ENCODE results near the gene ADCY7.

ADCY7 gene

DNA sequence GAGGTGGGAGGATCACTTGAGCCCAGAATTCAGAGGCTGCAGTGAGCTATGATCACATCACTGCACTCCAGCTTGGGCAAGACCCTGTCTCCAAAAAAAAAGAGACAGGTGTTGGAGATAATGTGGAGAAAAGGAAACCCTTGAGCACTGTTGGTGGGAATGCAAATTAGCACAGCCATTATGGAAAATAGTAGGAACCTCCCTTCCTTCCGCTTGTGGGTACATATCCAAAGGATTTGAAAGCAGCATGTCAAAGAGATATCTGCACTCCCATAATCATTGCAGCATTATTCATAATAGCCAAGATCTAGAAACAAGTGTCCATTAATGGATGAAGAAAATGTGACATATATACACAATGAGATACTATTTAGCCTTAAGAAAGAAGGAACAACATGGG lies 9.7 kb upstream of the ADCY7 start:
- H3K4me3 ChIP-seq (ENCODE audit: low read depth, low read length), result no peak overlapping the region
- TF ChIP-seq, protein P1, sequence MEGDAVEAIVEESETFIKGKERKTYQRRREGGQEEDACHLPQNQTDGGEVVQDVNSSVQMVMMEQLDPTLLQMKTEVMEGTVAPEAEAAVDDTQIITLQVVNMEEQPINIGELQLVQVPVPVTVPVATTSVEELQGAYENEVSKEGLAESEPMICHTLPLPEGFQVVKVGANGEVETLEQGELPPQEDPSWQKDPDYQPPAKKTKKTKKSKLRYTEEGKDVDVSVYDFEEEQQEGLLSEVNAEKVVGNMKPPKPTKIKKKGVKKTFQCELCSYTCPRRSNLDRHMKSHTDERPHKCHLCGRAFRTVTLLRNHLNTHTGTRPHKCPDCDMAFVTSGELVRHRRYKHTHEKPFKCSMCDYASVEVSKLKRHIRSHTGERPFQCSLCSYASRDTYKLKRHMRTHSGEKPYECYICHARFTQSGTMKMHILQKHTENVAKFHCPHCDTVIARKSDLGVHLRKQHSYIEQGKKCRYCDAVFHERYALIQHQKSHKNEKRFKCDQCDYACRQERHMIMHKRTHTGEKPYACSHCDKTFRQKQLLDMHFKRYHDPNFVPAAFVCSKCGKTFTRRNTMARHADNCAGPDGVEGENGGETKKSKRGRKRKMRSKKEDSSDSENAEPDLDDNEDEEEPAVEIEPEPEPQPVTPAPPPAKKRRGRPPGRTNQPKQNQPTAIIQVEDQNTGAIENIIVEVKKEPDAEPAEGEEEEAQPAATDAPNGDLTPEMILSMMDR (IDR thresholded peaks at IDR 0.05; ENCODE audit: borderline replicate concordance, insufficient read depth, low read depth, low read length), result no peak

DNA sequence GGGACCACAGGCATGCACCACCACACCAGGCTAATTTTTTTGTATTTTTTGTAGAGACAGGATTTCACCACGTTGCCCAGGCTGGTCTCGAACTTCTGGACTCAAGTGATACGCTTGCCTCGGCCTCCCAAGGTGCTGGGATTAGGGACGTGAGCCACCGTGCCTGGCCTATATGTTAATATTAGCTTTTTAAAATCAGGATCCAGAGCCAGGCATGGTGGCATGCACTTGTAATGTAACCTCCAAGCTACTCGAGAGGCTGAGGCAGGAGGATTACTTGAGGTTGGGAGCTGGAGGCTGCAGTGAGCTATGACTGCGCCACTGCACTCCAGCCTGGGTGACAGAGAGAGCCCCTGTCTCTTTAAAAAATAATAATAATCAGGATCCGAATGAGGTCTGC lies 8.5 kb upstream of the ADCY7 start:
- no peak overlapping the region for H3K4me3 ChIP-seq (ENCODE audit: low read depth, low read length)
- TF ChIP-seq, protein P1 (IDR thresholded peaks at IDR 0.05; ENCODE audit: borderline replicate concordance, insufficient read depth, low read depth, low read length), result no peak

GRCh38 chr16:50259334-50260205 lies 6.8 kb upstream of the ADCY7 start:
- TF ChIP-seq, protein P1 (IDR thresholded peaks at IDR 0.05; ENCODE audit: borderline replicate concordance, insufficient read depth, low read depth, low read length), result no peak
- no peak overlapping the region for H3K4me3 ChIP-seq (ENCODE audit: low read depth, low read length)

GRCh38 chr16:50260206-50261159 lies 5.9 kb upstream of the ADCY7 start:
- TF ChIP-seq, protein P1 (IDR thresholded peaks at IDR 0.05; ENCODE audit: borderline replicate concordance, insufficient read depth, low read depth, low read length), result no peak
- H3K4me3 ChIP-seq (ENCODE audit: low read depth, low read length), result no peak overlapping the region

DNA sequence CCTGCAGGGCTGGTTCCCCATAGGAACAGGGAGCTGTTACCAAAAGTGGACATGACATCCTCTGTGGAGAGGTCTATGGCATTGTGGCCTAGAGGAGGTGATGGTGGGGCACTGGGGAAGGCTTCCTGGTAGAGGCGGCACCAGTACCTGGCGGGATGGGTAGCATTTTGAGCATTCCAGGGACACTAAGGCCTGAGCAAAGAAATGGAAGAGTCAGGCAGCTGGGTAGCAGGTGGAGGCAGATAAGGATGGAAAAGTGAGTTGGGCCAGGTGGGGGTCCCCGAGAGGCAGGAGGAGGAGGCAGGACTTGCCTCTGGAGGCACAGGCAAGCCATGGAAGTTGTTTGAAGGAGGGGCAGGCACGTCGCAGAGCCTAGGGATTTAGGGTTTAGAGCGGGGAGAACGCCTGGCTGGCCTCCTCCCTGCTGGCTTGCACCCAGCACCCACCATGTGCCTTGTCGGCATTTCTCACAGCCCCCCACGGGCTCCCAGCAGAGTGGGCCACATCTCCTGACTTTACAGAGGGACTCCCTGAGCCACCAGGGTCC lies 5.1 kb upstream of the ADCY7 start:
- no peak overlapping the region for H3K4me3 ChIP-seq (ENCODE audit: low read depth, low read length)
- TF ChIP-seq, protein P1 (IDR thresholded peaks at IDR 0.05; ENCODE audit: borderline replicate concordance, insufficient read depth, low read depth, low read length), result no peak

DNA sequence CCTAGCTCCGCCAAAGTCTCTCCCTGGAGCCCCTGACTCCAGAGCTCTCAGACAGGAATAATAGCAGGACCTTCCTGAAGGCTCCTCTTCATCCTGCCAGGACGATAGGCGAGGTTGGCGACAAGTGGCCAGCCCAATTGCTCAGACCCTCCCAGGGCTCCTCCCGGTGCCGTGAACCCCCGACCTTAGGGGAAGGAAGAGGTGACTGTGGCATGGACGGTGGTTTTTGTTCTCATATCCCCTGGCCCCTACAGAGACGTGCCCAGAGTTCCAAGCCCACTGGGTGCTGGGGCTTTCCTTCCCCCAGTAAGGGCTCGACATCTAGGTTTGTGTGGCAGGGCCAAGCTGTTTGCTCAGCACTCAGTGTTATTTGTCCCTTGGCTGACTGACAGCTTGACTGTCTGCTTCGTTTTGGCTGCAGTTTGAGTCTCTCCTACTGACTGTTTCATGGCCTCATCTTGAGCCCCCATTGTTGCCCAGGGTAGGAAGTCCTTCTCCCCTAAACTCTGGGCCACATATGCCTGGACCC lies 4.6 kb upstream of the ADCY7 start:
- H3K4me3 ChIP-seq (ENCODE audit: low read depth, low read length), result no peak overlapping the region
- TF ChIP-seq, protein P1 (IDR thresholded peaks at IDR 0.05; ENCODE audit: borderline replicate concordance, insufficient read depth, low read depth, low read length), result no peak

Data from GM12875 (cell line).